ENCODE results near the gene ELOVL6. TPM values are rescaled to one million over a fixed set of nuclear protein-coding genes. Genes with fewer than 3 reads are reported as not detected.

ELOVL6 gene
- total and polyA plus RNA-seq, 10 of the 15 experiments (the other 5 are each of a cell fraction or from before 2014, with no cell fraction given): 3.9 to 33.5 (median 8.1) TPM

GRCh38 chr4:110248100-110248499 lies 49.7 kb upstream of the ELOVL6 start:
- no peak for FAIRE-seq
- no peaks in the 10 kb centered on the region; a peak in 1 of 4 replicates for H3K27me3 ChIP-seq (replicated peaks in 1 of 2; ENCODE audit: control insufficient read depth in 2 of 2, insufficient read depth in 2 of 2, low read length in 1 of 2)
- in situ Hi-C loops (cut with MboI): no loop called here
- intact Hi-C loops (cut with micrococcal nuclease; ENCODE audit: unreplicated experiment): no loop called here
- H4K20me1 ChIP-seq (ENCODE audit: control insufficient read depth, insufficient read depth): no peaks in the 10 kb centered on the region
- H3K9me3 ChIP-seq (replicated peaks; ENCODE audit: control insufficient read depth, insufficient read depth, low read length): no peaks in the 10 kb centered on the region
- CTCF ChIA-PET: interaction anchor here (1.2 kb wide), 1 partner anchor 261 kb away, joined by 3 read pairs; no protein-coding TSS in a partner anchor
- DNase-seq (ENCODE audit: low read depth, low spot score): no peak
- H3K79me2 ChIP-seq (ENCODE audit: control insufficient read depth, insufficient read depth, low read length): no peaks in the 10 kb centered on the region
- RAD21 ChIA-PET (ENCODE audit: unreplicated experiment): no interaction called here
- H3K4me1 ChIP-seq (ENCODE audit: control insufficient read depth, insufficient read depth, low read length): no peaks in the 10 kb centered on the region
- BruUV-seq (replicated peaks): no TSS peak
- no peak overlapping the region for H3K4me2 ChIP-seq (ENCODE audit: control insufficient read depth, insufficient read depth)
- no peak overlapping the region for H3K27ac ChIP-seq (ENCODE audit: control insufficient read depth, insufficient read depth)
- no peak overlapping the region for H3K4me3 ChIP-seq
- no peaks in the 10 kb centered on the region for H3K36me3 ChIP-seq (ENCODE audit: control insufficient read depth in 2 of 2, insufficient read depth in 2 of 2, low read length in 1 of 2)
- no peak overlapping the region for H3K9ac ChIP-seq (ENCODE audit: control insufficient read depth, insufficient read depth, low read length)
- SMC1A ChIA-PET (ENCODE audit: uncharacterized antibody, unreplicated experiment): interaction anchor here (0.6 to 2.7 kb wide), 4 partner anchors 50 to 223 kb away, joined by 3 to 10 read pairs (median 3); no protein-coding TSS in a partner anchor
- H2AFZ ChIP-seq (ENCODE audit: control insufficient read depth, low read depth, low read length): no peak overlapping the region
- POLR2A ChIA-PET: interaction anchor here (0.7 kb wide), 1 partner anchor 103 kb away, joined by 3 read pairs; no protein-coding TSS in a partner anchor
- no peak for ATAC-seq
- WGBS (ENCODE audit: insufficient coverage, insufficient replicate concordance, low lambda C conversion rate, missing lambda C conversion rate): 17% methylated on average over 4 of the region's 4 CpGs
- no peak for TF ChIP-seq ZNF687 (IDR thresholded peaks at IDR 0.05)
- no peak for TF ChIP-seq PKNOX1 (IDR thresholded peaks at IDR 0.05)
- TF ChIP-seq SUPT20H (IDR thresholded peaks at IDR 0.05; ENCODE audit: borderline replicate concordance, control insufficient read depth, low read depth, low read length): no peak
- TF ChIP-seq YY1 (IDR thresholded peaks at IDR 0.05; ENCODE audit: low read depth, low read length): no peak
- no peak for TF ChIP-seq RELA (IDR thresholded peaks at IDR 0.05; ENCODE audit: borderline replicate concordance, partially characterized antibody)
- no peak for TF ChIP-seq MYC (IDR thresholded peaks at IDR 0.05; ENCODE audit: insufficient read depth, insufficient read length, insufficient replicate concordance, low read length, severe bottlenecking)
- no peak for TF ChIP-seq NR2C1 (IDR thresholded peaks at IDR 0.05)
- TF ChIP-seq ZNF217 (IDR thresholded peaks at IDR 0.05): no peak
- TF ChIP-seq CTCF (IDR thresholded peaks at IDR 0.05 in 2 of 3, conservative IDR thresholded peaks at IDR 0.05 in 1 of 3; ENCODE audit: control insufficient read depth in 2 of 3, extremely low read depth in 1 of 3, insufficient read depth in 1 of 3, low read depth in 3 of 3, low read length in 3 of 3): no peak
- no peak for TF ChIP-seq CBX3 (IDR thresholded peaks at IDR 0.05; ENCODE audit: borderline replicate concordance, low read depth)
- TF ChIP-seq BCL3 (IDR thresholded peaks at IDR 0.05; ENCODE audit: borderline replicate concordance, insufficient read depth, low read depth, low read length, poor library complexity, severe bottlenecking): no peak
- TF ChIP-seq TCF12 (IDR thresholded peaks at IDR 0.05; ENCODE audit: low read depth, low read length): no peak
- no peak for TF ChIP-seq POU2F2 (IDR thresholded peaks at IDR 0.05; ENCODE audit: borderline replicate concordance, low read depth, low read length)
- TF ChIP-seq SMAD1 (IDR thresholded peaks at IDR 0.05; ENCODE audit: low read depth, partially characterized antibody): no peak
- TF ChIP-seq CBX5 (IDR thresholded peaks at IDR 0.05; ENCODE audit: low read depth): no peak
- TF ChIP-seq CREM (IDR thresholded peaks at IDR 0.05; ENCODE audit: low read depth): no peak
